SJSA1 (cell line): Measurements from ENCODE around the gene NENF. TPM values are rescaled to one million over a fixed set of nuclear protein-coding genes. Genes with fewer than 3 reads are reported as not detected.
"Not testable (repeated sequence)": the region's sequence is repeated elsewhere in the genome, so short reads cannot be mapped to it uniquely, and the experiment has no call there.

Source experiments
- DNase-seq, 2 experiments: peaks; one replicate each; pipeline ENCODE4 v3.0.0-alpha.2; 2015 to 2020; ENCODE audit warnings: low spot score in 2 of 2, low read depth in 1 of 2
- H3K27ac ChIP-seq: fragments of 250-450 bp; sonication (Bioruptor Pico); 2 replicates; pipeline ENCODE4 v1.5.1; 2020; ENCODE audit warnings: mild to moderate bottlenecking, moderate library complexity
- H3K27me3 ChIP-seq: fragments of 250-450 bp; sonication (Bioruptor Pico); replicated peaks from 2 replicates; pipeline ENCODE4 v1.5.1; 2020; ENCODE audit warnings: mild to moderate bottlenecking, moderate library complexity
- H3K36me3 ChIP-seq: fragments of 250-450 bp; sonication (Bioruptor Pico); 2 replicates; pipeline ENCODE4 v1.5.1; 2020; ENCODE audit warnings: mild to moderate bottlenecking
- H3K4me1 ChIP-seq: fragments of 250-450 bp; sonication (Bioruptor Pico); replicated peaks from 2 replicates; pipeline ENCODE4 v1.6.1; 2021; ENCODE audit warnings: mild to moderate bottlenecking
- H3K4me3 ChIP-seq: fragments of 250-450 bp; sonication (Bioruptor Pico); 2 replicates; pipeline ENCODE4 v1.5.1; 2020; ENCODE audit warnings: mild to moderate bottlenecking
- H3K9me3 ChIP-seq: fragments of 250-450 bp; sonication (Bioruptor Pico); replicated peaks from 2 replicates; pipeline ENCODE4 v1.5.1; 2020; ENCODE audit warnings: mild to moderate bottlenecking
- total RNA-seq: library from RNA; depleted of rRNA; stranded (reverse); fragments of >200 nt; shearing (Covaris generic); gene quantifications from 2 replicates; pipeline ENCODE4 v1.2.3, GENCODE V29; 2014

NENF gene
- total RNA-seq, 1 experiment from 2014 or later = 68.9 TPM

DNA sequence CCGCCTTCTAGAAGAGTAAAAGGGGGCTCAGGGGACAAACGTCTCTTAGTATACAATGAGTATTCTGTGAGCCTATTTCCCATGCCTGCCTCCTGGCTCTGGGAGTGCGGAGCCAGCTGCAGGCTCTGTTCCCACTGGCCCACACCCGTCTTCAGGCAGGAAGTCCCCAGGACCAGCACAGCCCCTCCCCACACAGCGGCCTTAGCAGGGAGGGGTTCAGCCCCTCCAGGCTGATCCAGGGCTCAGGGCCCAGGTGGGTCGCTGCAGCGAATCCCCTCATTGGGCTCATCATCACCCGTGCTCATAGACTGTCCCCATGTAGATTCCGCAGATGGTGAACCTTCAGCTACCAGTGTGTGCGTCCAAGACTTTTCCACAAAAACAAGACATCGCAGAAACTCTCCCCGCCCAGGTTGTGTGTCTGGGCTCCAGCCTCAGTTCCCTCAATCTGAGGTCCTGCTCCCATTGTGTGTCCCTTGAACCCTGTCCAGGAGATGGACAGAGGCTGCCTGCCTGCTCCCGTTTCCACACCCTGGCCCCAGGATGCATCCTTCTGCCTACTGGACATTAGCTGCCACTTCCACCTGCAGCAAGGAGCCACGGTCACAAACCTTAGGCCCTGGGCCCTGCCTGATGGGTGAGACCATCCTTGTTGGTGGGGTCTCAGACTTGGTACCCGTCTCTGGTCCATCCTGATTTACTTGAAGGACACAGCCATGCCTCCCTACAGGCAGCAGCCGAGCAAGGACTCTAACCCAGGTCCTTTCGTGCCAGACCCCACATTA is 39.4 kb downstream of the NENF start:
- H3K27ac ChIP-seq = no peak overlapping the region
- no peak overlapping the region for H3K4me3 ChIP-seq
- no peaks in the 10 kb centered on the region for H3K27me3 ChIP-seq
- H3K36me3 ChIP-seq = no peaks in the 10 kb centered on the region
- no peaks in the 10 kb centered on the region for H3K9me3 ChIP-seq
- peaks cover 10% of the 10 kb centered on the region for H3K4me1 ChIP-seq
- DNase-seq = no peak

DNA sequence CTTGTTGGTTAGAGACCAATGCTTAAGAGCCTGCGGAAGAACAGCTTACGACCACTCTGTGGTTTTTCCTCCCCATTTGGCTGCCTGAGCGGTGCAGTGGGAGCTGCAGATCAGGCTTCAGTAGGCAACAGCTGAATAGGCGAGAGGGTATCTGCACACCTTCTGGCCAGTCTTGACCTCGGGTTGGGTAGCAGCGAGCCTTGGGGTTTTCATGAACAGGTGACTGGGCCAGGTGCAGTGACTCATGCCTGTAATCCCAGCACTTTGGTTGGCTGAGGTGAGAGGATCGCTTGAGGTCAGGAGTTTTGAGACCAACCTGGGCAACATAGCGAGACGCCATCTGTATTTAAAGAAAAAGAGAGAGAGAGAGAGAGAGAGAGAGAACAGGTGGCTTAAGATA is 41.0 kb downstream of the NENF start:
- Histone ChIP-seq H3K4me1 (peaks cover 10% of the 10 kb centered on the region), H3K27me3 (no peaks in the 10 kb centered on the region), H3K9me3 (no peaks in the 10 kb centered on the region), H3K36me3 (no peaks in the 10 kb centered on the region), H3K4me3 (no peak overlapping the region), H3K27ac (no peak overlapping the region)
- no peak for DNase-seq

DNA sequence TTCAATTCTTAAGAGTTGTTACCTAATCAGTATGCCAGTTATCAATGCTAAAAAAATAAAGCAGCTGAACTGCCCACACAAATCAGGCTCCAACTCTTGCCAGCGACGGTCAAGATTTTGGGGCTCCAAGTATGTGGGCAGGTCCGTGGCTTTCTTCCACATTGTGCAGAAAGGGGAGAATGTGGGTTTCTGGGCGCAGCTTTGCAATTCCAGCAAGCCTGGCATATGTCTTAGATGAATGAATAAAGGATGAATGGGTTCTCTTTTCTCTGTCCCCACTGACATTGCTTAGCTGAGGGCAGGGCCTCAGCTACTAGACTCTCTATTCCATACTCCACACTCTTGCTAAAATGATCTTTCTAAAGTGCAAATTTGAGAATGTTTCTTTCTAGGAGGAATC is 42.4 kb downstream of the NENF start:
- Histone ChIP-seq H3K36me3 (no peaks in the 10 kb centered on the region), H3K27me3 (no peaks in the 10 kb centered on the region), H3K27ac (no peak overlapping the region), H3K9me3 (no peaks in the 10 kb centered on the region), H3K4me1 (peaks cover 4% of the 10 kb centered on the region), H3K4me3 (no peak overlapping the region)
- no peak for DNase-seq

DNA sequence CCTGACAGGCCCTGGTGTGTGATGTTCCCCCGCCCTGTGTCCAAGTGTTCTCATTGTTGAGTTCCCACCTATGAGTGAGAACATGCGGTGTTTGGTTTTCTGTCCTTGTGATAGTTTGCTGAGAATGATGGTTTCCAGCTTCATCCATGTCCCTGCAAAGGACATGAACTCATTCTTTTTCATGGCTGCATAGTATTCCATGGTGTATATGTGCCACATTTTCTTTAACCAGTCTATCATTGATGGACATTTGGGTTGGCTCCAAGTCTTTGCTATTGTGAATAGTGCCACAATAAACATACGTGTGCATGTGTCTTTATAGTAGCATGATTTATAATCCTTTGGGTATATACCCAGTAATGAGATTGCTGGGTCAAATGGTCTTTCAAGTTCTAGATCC is 43.1 kb downstream of the NENF start:
- not testable (repeated sequence) for H3K4me1 ChIP-seq, H3K4me3 ChIP-seq, H3K9me3 ChIP-seq, DNase-seq, H3K36me3 ChIP-seq, H3K27me3 ChIP-seq, H3K27ac ChIP-seq

DNA sequence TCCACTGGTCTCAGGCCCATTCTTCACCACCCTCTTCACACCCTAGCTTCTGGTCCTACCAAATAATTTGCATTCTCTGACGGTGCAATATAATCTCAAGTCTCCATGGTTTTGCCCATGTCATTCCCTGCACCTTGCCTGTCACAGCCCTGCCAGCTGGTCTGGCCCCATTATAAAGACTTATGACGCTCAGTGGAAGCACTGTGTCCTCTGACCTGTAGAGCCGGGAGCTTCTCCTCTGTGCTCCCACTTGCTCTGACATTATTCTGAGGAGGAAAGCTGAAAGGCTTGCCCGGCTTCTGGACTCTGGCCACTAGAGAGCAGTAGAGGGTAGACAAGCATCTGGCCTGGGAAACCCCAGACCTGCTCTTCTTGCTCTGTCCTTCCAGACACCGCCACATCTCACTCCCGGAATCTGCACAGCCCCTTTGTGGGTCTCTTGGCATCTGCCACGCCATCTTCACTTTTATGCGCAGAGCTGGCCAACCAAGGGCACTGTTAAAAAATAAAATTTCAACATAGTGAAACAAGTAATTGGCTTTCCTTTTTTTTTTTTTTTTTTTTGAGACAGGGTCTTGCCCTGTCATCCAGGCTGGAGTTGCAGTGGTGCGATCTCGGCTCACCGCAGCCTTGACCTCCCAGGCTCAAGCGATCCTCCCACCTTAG is 44.4 kb downstream of the NENF start:
- no peaks in the 10 kb centered on the region for H3K9me3 ChIP-seq
- no peak overlapping the region for H3K27ac ChIP-seq
- peaks cover 5% of the 10 kb centered on the region for H3K4me1 ChIP-seq
- DNase-seq = peak; percentile 72 to 85
- no peaks in the 10 kb centered on the region for H3K27me3 ChIP-seq
- no peaks in the 10 kb centered on the region for H3K36me3 ChIP-seq
- H3K4me3 ChIP-seq = no peak overlapping the region

DNA sequence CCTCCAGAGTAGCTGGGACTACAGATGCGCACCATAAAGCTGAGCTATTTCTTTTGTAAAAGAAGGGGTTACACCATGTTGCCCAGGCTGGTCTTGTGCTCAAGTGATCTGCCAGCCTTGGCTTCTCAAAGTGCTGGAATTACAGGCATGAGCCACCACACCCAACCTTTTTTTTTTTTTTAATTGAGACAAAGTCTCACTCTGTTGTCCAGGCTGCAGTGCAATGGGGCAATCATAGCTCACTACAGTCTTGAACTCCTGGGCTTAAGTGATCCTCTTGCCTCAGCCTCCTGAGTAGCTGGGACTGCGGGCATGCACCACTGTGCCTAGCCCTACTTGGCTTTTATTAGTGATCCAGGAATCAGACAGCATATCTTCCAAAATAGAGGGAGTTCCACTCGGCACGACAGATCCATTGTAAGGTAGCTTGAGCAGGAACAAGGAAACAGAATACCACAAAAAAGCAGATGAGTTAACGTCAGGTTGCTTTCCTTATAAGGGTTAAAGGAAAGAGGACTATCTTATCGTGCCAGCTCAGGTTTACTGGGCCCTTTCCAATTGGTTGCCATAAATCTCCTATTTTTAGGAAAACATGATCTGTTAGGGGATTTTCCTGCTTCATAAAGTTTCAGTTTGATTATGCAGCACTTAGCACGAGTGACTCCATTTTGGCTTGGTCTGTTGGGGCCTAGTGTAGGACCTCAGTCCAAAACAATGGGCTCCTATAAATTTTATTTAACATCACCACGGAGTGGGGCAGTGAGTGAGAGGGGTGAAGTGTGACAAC is 45.2 kb downstream of the NENF start:
- no peak for DNase-seq
- H3K9me3 ChIP-seq = no peaks in the 10 kb centered on the region
- H3K27me3 ChIP-seq = no peaks in the 10 kb centered on the region
- H3K4me3 ChIP-seq = no peak overlapping the region
- no peak overlapping the region for H3K27ac ChIP-seq
- H3K36me3 ChIP-seq = no peaks in the 10 kb centered on the region
- peaks cover 12% of the 10 kb centered on the region for H3K4me1 ChIP-seq

DNA sequence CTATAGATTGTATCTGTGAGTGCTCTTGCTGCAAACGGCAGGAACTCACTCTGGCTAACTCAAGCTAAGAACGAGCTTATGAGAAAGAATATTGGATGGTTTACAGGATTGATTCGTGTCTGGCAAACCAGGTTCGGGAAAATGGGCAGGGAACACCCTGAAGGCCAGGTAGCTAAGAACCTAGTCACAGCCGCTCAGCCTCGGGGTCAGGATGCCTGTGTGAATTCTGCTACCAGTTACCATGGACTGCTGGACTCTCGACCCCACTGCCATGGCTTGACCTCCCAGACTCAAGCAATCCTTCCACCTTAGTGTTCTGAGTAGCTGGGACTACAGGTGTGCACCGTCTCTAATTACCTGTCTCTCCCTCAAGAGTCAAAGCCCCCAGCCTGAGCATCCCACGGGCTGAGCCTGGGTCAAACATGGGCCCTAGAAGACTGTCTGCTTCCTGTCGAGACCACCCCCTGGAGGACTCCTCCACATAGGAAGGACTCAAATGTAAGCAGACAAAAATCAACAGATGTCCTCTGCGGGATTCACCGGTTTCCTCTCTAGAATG is 45.8 kb downstream of the NENF start:
- no peak for DNase-seq
- no peak overlapping the region for H3K27ac ChIP-seq
- H3K9me3 ChIP-seq = no peaks in the 10 kb centered on the region
- no peaks in the 10 kb centered on the region for H3K36me3 ChIP-seq
- H3K27me3 ChIP-seq = no peaks in the 10 kb centered on the region
- no peak overlapping the region for H3K4me3 ChIP-seq
- H3K4me1 ChIP-seq = peaks cover 17% of the 10 kb centered on the region

DNA sequence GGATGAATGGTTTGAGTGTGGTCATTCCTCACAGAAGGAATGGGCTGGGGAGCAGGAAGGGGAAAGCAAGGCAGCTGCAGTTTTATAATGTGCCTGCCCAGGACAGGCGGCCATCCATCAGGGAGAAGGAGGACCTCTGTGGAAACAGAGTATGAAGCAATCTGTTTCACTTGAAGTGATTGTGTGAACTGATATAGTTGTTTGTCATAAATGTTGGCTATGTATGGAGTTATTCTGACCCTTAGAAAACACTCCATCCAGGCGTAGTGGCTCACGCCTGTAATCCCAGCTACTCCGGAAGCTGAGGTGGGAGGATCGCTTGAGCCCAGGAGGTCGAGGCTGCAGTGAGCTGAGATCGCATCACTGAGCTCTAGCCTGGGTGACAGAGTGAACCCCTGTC is 46.5 kb downstream of the NENF start:
- H3K9me3 ChIP-seq = no peaks in the 10 kb centered on the region
- no peaks in the 10 kb centered on the region for H3K27me3 ChIP-seq
- H3K27ac ChIP-seq = no peak overlapping the region
- no peaks in the 10 kb centered on the region for H3K36me3 ChIP-seq
- no peak overlapping the region for H3K4me3 ChIP-seq
- DNase-seq = no peak
- peaks cover 22% of the 10 kb centered on the region for H3K4me1 ChIP-seq

DNA sequence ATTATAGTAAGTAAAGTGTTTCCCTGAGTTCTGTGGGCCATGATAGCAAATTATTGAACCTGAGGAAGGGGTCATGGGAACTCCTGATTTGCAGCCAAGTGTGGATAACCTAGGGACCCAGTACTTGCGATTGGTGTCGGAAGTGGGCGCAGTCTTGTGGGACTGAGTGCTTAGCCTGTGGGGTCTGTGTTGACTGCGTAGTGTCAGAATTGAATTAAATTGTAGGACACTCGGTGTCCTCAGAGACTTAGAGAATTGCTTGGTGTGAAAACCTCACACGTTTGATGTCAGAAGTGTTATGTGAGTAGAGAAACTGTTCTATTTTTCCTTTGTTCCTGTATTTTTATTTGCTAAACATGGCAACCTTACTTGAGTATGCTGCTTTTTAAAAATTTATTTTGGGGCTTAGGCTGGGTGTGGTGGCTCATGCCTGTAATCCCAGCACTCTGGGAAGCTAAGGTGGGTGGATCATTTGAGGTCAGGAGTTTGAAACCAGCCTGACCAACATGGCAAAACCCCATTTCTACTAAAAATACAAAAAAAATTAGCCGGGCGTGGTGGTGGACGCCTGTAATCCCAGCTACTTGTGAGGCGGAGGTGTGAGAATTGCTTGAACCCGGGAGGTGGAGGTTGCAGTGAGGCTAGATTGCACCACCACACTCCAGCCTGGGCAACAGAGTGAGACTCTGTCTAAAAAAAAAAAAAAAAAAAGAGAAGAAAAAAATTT is 48.2 kb downstream of the NENF start:
- H3K27me3 ChIP-seq, H3K36me3 ChIP-seq, H3K27ac ChIP-seq: not testable (repeated sequence)

DNA sequence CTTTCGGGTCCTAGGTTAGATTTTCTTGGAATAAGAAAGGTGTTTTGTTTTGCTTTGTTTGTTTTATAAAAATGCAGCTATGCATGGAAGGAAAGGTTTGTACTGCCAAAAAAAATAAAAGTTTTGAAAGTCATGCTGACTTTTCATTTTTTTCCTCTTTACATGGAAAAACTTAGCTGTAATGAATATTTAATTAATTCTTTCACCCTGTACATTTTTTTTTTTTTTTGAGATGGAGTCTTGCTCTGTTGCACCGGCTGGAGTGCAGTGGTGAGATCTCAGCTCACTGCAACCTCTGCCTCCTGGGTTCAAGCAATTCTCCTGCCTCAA is 48.7 kb downstream of the NENF start:
- Histone ChIP-seq H3K27ac (no peak overlapping the region), H3K36me3 (no peaks in the 10 kb centered on the region), H3K4me1 (peaks cover 44% of the 10 kb centered on the region), H3K27me3 (no peaks in the 10 kb centered on the region), H3K4me3 (no peak overlapping the region), H3K9me3 (no peaks in the 10 kb centered on the region)
- DNase-seq = no peak

More for the DNA sequence above, 48.2 kb downstream of the NENF start:
- H3K4me3 ChIP-seq, H3K9me3 ChIP-seq, DNase-seq: not testable (repeated sequence)
- H3K4me1 ChIP-seq = peaks cover 39% of the 10 kb centered on the region

DNA sequence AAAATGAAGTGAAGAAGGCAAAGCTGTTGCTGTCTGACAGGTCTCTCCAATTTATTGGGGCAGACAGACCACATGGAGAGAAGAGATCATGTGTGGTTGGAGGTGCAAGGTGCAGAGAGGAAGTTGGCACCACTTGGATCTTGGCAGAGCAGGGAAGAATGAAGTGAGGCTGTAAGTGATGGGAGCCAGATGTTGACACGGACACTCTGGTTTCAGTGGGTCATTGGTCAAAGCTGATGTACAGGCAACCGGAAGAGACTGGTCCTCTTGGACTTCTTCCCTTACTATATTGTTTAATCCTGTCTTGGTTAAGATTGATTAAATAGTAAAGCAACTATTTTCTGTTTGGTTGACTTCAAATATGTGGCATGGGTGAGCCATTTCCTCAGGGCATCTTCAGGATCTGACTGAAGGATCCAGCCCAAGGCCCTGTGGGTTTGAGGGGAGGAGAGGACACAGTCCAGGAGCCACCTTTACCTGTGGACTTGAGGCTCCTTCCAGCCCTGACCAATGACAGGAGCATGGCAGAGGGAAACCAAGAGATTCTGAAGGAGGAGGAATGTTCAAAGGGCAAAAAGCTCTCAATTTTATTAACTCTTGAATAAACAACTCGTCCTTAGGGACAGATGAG is 49.4 kb downstream of the NENF start:
- H3K9me3 ChIP-seq = no peaks in the 10 kb centered on the region
- DNase-seq = no peak
- H3K36me3 ChIP-seq = no peaks in the 10 kb centered on the region
- peaks cover 46% of the 10 kb centered on the region for H3K4me1 ChIP-seq
- no peak overlapping the region for H3K4me3 ChIP-seq
- H3K27ac ChIP-seq = peak overlapping the region; percentile 48
- no peaks in the 10 kb centered on the region for H3K27me3 ChIP-seq

DNA sequence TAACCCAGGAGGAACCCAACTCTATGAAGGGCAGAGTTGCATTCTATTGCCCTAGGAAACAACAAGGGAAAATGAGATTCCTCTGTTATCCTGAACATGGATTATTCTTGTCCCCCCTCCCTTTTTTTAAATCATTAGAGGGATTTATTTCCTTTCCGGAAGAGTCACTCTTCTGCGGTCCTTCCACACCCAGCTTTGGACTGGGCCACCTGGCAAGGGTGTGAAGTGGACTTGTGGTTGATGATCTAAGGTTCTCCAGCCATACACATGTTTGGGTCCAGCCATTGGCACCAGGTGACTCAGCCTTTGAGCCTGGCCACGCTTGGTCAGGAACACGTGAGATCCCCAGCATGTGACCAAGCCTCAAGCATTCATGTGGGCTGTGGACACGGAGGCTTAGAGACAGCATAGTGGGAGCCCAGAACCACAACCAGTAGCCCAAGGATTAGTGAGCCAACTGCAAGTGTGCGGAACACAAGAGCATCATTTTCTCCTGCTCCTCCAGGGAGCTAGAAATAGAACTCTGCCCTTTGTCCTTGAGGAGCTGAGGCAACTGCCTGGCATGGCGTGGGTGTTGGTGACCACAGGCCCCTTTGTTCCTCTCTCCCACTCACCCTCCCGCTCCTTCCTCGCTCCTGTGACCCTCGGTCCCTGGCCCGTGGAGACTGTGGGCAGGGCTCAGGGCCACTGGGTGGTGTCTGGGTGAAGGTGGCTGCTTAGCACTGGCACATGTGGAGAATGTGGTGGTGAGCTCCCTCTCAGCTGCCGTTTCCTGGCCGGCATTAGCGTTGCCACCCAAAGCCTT is 50.1 kb downstream of the NENF start:
- Histone ChIP-seq H3K4me1 (peaks cover 46% of the 10 kb centered on the region), H3K36me3 (no peaks in the 10 kb centered on the region), H3K9me3 (no peaks in the 10 kb centered on the region), H3K4me3 (no peak overlapping the region), H3K27me3 (no peaks in the 10 kb centered on the region), H3K27ac (peak overlapping the region; percentile 48)
- peak; percentile 63 to 75 for DNase-seq
